ENCODE data around the gene ZNF626.

GRCh38 chr19:20667281-20667680 lies 5.9 kb upstream of the ZNF626 start:
- TF ChIP-seq POLR2A (IDR thresholded peaks at IDR 0.05; ENCODE audit: low read length) (no peak), GATA1 (IDR thresholded peaks at IDR 0.05; ENCODE audit: low read depth, low read length) (no peak)

All from erythroblast (primary cell).